ENCODE data around the gene SNIP1.

Gene SNIP1

GRCh38 chr1:37493336-37494098 lies 60.6 kb downstream of the SNIP1 start:
- H3K14ac ChIP-seq (ENCODE audit: low read length in 2 of 2), result no peak overlapping the region
- no peak overlapping the region for H3K4me3 ChIP-seq (ENCODE audit: insufficient read depth in 1 of 2, low read depth in 1 of 2, low read length in 2 of 2)
- no peak overlapping the region for H2AFZ ChIP-seq (ENCODE audit: low read depth, low read length)
- H4K8ac ChIP-seq (ENCODE audit: low read length), result no peak overlapping the region
- no peak overlapping the region for H2BK120ac ChIP-seq (ENCODE audit: low read depth, low read length)
- H3K4me1 ChIP-seq (ENCODE audit: control insufficient read depth, insufficient read depth, low read depth, low read length), result peaks cover 3% of the 10 kb centered on the region
- H3K4ac ChIP-seq (ENCODE audit: low read depth in 1 of 2, low read length in 2 of 2), result no peak overlapping the region
- H3K4me2 ChIP-seq (ENCODE audit: low read length, poor library complexity, severe bottlenecking), result no peak overlapping the region
- no peak overlapping the region for H3K18ac ChIP-seq (ENCODE audit: low read depth in 1 of 2, low read length in 2 of 2)
- H3K27me3 ChIP-seq (ENCODE audit: control insufficient read depth in 1 of 2, insufficient read depth in 1 of 2, low read length in 2 of 2), result no peaks in the 10 kb centered on the region
- H2BK15ac ChIP-seq (ENCODE audit: low read depth, poor library complexity, severe bottlenecking), result no peak overlapping the region
- no peak overlapping the region for H3K27ac ChIP-seq (ENCODE audit: low read length, poor library complexity, severe bottlenecking)
- no peak overlapping the region for H2BK5ac ChIP-seq (ENCODE audit: low read depth, low read length, poor library complexity, severe bottlenecking)
- no peak overlapping the region for H3K9ac ChIP-seq (ENCODE audit: low read length)
- H3K23ac ChIP-seq (ENCODE audit: low read length in 2 of 2), result no peak overlapping the region
- H4K91ac ChIP-seq (ENCODE audit: low read length), result no peak overlapping the region
- H2AK5ac ChIP-seq (ENCODE audit: low read length, severe bottlenecking), result no peak overlapping the region
- WGBS, result no CpG with 5 or more reads among the region's 2 CpGs
- H3K79me1 ChIP-seq (replicated peaks; ENCODE audit: low read length, poor library complexity, severe bottlenecking), result peaks cover 27% of the 10 kb centered on the region
- no peak overlapping the region for H2BK12ac ChIP-seq (ENCODE audit: low read length in 2 of 2)
- DNase-seq, result no peak
- peaks cover 35 to 72% of the 10 kb centered on the region in 2 experiments for H3K36me3 ChIP-seq (ENCODE audit: control insufficient read depth in 1 of 2, insufficient read depth in 2 of 2, low read depth in 1 of 2, low read length in 2 of 2)
- no peaks in the 10 kb centered on the region for H3K9me3 ChIP-seq (ENCODE audit: control insufficient read depth, low read length)

GRCh38 chr1:37487619-37487984 lies 66.5 kb downstream of the SNIP1 start:
- Histone ChIP-seq H3K4me1 (ENCODE audit: control insufficient read depth, insufficient read depth, low read depth, low read length) (peaks cover 13% of the 10 kb centered on the region), H2BK12ac (ENCODE audit: low read length in 2 of 2) (no peak overlapping the region), H3K18ac (ENCODE audit: low read depth in 1 of 2, low read length in 2 of 2) (no peak overlapping the region), H3K4me3 (ENCODE audit: insufficient read depth in 1 of 2, low read depth in 1 of 2, low read length in 2 of 2) (no peak overlapping the region), H2BK15ac (ENCODE audit: low read depth, poor library complexity, severe bottlenecking) (no peak overlapping the region), H3K27ac (ENCODE audit: low read length, poor library complexity, severe bottlenecking) (no peak overlapping the region), H3K14ac (ENCODE audit: low read length in 2 of 2) (no peak overlapping the region), H3K36me3 (ENCODE audit: control insufficient read depth in 1 of 2, insufficient read depth in 2 of 2, low read depth in 1 of 2, low read length in 2 of 2) (peaks cover 57 to 64% of the 10 kb centered on the region in 2 experiments), H3K4me2 (ENCODE audit: low read length, poor library complexity, severe bottlenecking) (no peak overlapping the region), H3K9ac (ENCODE audit: low read length) (peak overlapping the region; percentile 64), H3K23ac (ENCODE audit: low read length in 2 of 2) (no peak overlapping the region), H4K91ac (ENCODE audit: low read length) (no peak overlapping the region), H2AFZ (ENCODE audit: low read depth, low read length) (no peak overlapping the region), H2AK5ac (ENCODE audit: low read length, severe bottlenecking) (no peak overlapping the region), H2BK5ac (ENCODE audit: low read depth, low read length, poor library complexity, severe bottlenecking) (no peak overlapping the region), H3K4ac (ENCODE audit: low read depth in 1 of 2, low read length in 2 of 2) (no peak overlapping the region), H3K79me1 (replicated peaks; ENCODE audit: low read length, poor library complexity, severe bottlenecking) (peaks cover 35% of the 10 kb centered on the region), H3K9me3 (ENCODE audit: control insufficient read depth, low read length) (no peaks in the 10 kb centered on the region), H2BK120ac (ENCODE audit: low read depth, low read length) (no peak overlapping the region), H4K8ac (ENCODE audit: low read length) (no peak overlapping the region), H3K27me3 (ENCODE audit: control insufficient read depth in 1 of 2, insufficient read depth in 1 of 2, low read length in 2 of 2) (no peaks in the 10 kb centered on the region)
- WGBS, result 82% methylated on average over 4 of the region's 5 CpGs
- no peak for DNase-seq

- no peak overlapping the region for H4K91ac ChIP-seq (ENCODE audit: low read length)
- H2AFZ ChIP-seq (ENCODE audit: low read depth, low read length), result no peak overlapping the region
- H4K8ac ChIP-seq (ENCODE audit: low read length), result no peak overlapping the region
- H3K4me1 ChIP-seq (ENCODE audit: control insufficient read depth, insufficient read depth, low read depth, low read length), result peaks cover 16% of the 10 kb centered on the region
- no peak overlapping the region for H2BK120ac ChIP-seq (ENCODE audit: low read depth, low read length)
- H3K79me1 ChIP-seq (replicated peaks; ENCODE audit: low read length, poor library complexity, severe bottlenecking), result peaks cover 39% of the 10 kb centered on the region
- H3K36me3 ChIP-seq (ENCODE audit: control insufficient read depth in 1 of 2, insufficient read depth in 2 of 2, low read depth in 1 of 2, low read length in 2 of 2), result peaks cover 63 to 65% of the 10 kb centered on the region in 2 experiments
- no peak overlapping the region for H3K4ac ChIP-seq (ENCODE audit: low read depth in 1 of 2, low read length in 2 of 2)
- WGBS, result 17% methylated on average over 7 of the region's 10 CpGs
- H3K4me2 ChIP-seq (ENCODE audit: low read length, poor library complexity, severe bottlenecking), result no peak overlapping the region
- H3K9me3 ChIP-seq (ENCODE audit: control insufficient read depth, low read length), result no peaks in the 10 kb centered on the region
- H3K27me3 ChIP-seq (ENCODE audit: control insufficient read depth in 1 of 2, insufficient read depth in 1 of 2, low read length in 2 of 2), result no peaks in the 10 kb centered on the region
- peak; percentile 73 for DNase-seq
- H3K4me3 ChIP-seq (ENCODE audit: insufficient read depth in 1 of 2, low read depth in 1 of 2, low read length in 2 of 2), result no peak overlapping the region
- H2BK12ac ChIP-seq (ENCODE audit: low read length in 2 of 2), result no peak overlapping the region
- H3K27ac ChIP-seq (ENCODE audit: low read length, poor library complexity, severe bottlenecking), result peak overlapping the region; percentile 7
- H3K23ac ChIP-seq (ENCODE audit: low read length in 2 of 2), result peak overlapping the region in 1 of 2 experiments; percentile 32
- no peak overlapping the region for H3K14ac ChIP-seq (ENCODE audit: low read length in 2 of 2)
- peak overlapping the region; percentile 70 for H3K9ac ChIP-seq (ENCODE audit: low read length)
- no peak overlapping the region for H2BK5ac ChIP-seq (ENCODE audit: low read depth, low read length, poor library complexity, severe bottlenecking)
- H3K18ac ChIP-seq (ENCODE audit: low read depth in 1 of 2, low read length in 2 of 2), result peak overlapping the region; percentile 6 to 13
- H2BK15ac ChIP-seq (ENCODE audit: low read depth, poor library complexity, severe bottlenecking), result no peak overlapping the region
- no peak overlapping the region for H2AK5ac ChIP-seq (ENCODE audit: low read length, severe bottlenecking)
Observed at GRCh38 chr1:37486680-37487618, 67.1 kb downstream of the SNIP1 start.
